ENCODE measurements around the gene ZNF546. TPM values are rescaled to one million over a fixed set of nuclear protein-coding genes. Genes with fewer than 3 reads are reported as not detected.

The ZNF546 gene
- polyA plus RNA-seq, 1 experiment = 2.4 TPM

DNA sequence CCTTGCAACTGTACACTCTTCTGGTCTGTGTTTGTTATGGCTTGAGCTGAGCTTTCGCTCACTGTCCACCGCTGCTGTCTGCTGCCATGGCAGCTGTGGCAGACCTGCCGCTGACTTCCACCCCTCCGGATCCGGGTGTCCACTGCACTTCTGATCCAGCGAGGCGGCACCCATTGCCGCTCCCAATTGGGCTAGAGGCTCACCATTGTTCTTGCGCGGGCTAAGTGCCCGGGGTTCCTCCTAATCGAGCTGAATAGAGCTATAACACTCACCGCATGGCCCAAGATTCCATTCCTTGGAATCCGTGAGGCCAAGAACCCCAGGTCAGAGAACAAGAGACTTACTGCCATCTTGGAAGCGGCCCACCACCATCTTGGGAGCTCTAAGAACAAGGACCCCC lies 28.1 kb upstream of the ZNF546 start:
- CTCF ChIA-PET = interaction anchor here (1.0 to 4.6 kb wide), 3 partner anchors 42 to 177 kb away, joined by 3 to 83 read pairs (median 72); partner anchors contain the start of gene FBL
- POLR2A ChIA-PET = interaction anchor here (2.2 kb wide), 1 partner anchor 28 kb away, joined by 8 read pairs; the partner anchor contains the start of gene ZNF546
- Histone ChIP-seq H3K27me3 (ENCODE audit: control insufficient read depth, insufficient read depth, low read length) (no peaks in the 10 kb centered on the region), H3K9me3 (ENCODE audit: control insufficient read depth, insufficient read depth, low read length) (no peaks in the 10 kb centered on the region; the same call in 1 of the 2 replicates), H3K27ac (ENCODE audit: low read depth, low read length) (no peak overlapping the region), H3K4me3 (ENCODE audit: low read depth, low read length) (no peak overlapping the region)
- no peak for DNase-seq (ENCODE audit: low read depth, low spot score)
- TF ChIP-seq CTCF (IDR thresholded peaks at IDR 0.05; ENCODE audit: low read depth, low read length) = no peak

- TF ChIP-seq CTCF (IDR thresholded peaks at IDR 0.05; ENCODE audit: low read depth, low read length) = no peak
- ChIA-PET POLR2A (interaction anchor here (2.2 kb wide), 1 partner anchor 27 kb away, joined by 8 read pairs; the partner anchor contains the start of gene ZNF546), CTCF (interaction anchor here (1.0 to 4.6 kb wide), 4 partner anchors 8 to 177 kb away, joined by 3 to 83 read pairs (median 46); partner anchors contain the start of gene FBL)
- H3K27ac ChIP-seq (ENCODE audit: low read depth, low read length) = no peak overlapping the region
- no peak overlapping the region for H3K4me3 ChIP-seq (ENCODE audit: low read depth, low read length)
- no peak for DNase-seq (ENCODE audit: low read depth, low spot score)
- H3K27me3 ChIP-seq (ENCODE audit: control insufficient read depth, insufficient read depth, low read length) = no peaks in the 10 kb centered on the region
- no peaks in the 10 kb centered on the region; the same call in 1 of the 2 replicates for H3K9me3 ChIP-seq (ENCODE audit: control insufficient read depth, insufficient read depth, low read length)
These were observed 27.6 kb upstream of the ZNF546 start for GRCh38 chr19:39969266-39969665.

DNA sequence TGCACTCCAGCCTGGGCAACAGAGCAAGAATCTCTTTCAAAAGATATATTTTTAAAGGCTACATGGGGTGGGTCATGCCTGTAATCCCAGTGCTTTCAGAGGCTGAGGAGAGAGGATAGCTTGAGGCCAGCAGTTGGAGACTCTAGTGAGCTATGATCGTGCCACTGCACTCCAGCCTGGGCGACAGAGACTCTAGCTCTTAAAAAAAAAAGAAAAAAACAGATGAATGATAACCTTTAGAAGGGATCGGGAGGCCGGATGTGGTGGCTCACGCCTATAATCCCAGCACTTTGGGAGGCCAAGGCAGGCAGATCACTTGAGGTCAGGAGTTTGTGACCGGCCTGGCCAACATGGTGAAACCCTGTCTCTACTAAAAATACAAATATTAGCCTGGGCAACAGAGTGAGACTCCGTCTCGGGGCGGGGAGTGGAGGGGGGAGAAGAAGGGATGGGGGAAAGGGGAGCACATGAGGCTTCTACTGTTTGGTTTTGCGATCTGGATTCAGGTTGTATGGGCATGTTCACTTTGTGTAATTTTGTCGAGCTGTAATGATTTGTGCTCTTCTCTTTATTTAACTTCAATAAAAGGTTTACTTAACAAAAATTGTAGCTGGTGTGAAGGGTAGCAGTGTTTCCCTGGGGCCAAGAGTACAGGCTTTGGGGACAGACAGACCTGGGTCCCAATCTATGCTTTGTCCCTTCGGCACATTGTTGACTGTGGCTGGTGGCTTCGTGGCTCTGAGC lies 27.0 kb upstream of the ZNF546 start:
- Histone ChIP-seq H3K27me3 (ENCODE audit: control insufficient read depth, insufficient read depth, low read length) (no peaks in the 10 kb centered on the region), H3K27ac (ENCODE audit: low read depth, low read length) (peak overlapping the region; percentile 91), H3K4me3 (ENCODE audit: low read depth, low read length) (peak overlapping the region; percentile 98), H3K9me3 (ENCODE audit: control insufficient read depth, insufficient read depth, low read length) (no peaks in the 10 kb centered on the region; the same call in 1 of the 2 replicates)
- ChIA-PET CTCF (interaction anchor here (0.5 to 4.6 kb wide), 32 partner anchors 8 to 467 kb away, joined by 3 to 83 read pairs (median 4); partner anchors contain the start of genes DYRK1B, FBL and ZNF546), POLR2A (interaction anchor here (0.8 to 2.2 kb wide), 7 partner anchors 18 to 534 kb away, joined by 3 to 8 read pairs (median 3); partner anchors contain the start of genes DYRK1B, RPS16 and ZNF546)
- TF ChIP-seq CTCF (IDR thresholded peaks at IDR 0.05; ENCODE audit: low read depth, low read length) = no peak
- DNase-seq (ENCODE audit: low read depth, low spot score) = no peak

GRCh38 chr19:39970425-39970674 lies 26.5 kb upstream of the ZNF546 start:
- Histone ChIP-seq H3K9me3 (ENCODE audit: control insufficient read depth, insufficient read depth, low read length) (no peaks in the 10 kb centered on the region; the same call in 1 of the 2 replicates), H3K27me3 (ENCODE audit: control insufficient read depth, insufficient read depth, low read length) (no peaks in the 10 kb centered on the region), H3K4me3 (ENCODE audit: low read depth, low read length) (peak overlapping the region; percentile 98), H3K27ac (ENCODE audit: low read depth, low read length) (peak overlapping the region; percentile 91)
- DNase-seq (ENCODE audit: low read depth, low spot score) = no peak
- ChIA-PET POLR2A (interaction anchor here (0.8 to 2.2 kb wide), 7 partner anchors 19 to 535 kb away, joined by 3 to 8 read pairs (median 3); partner anchors contain the start of genes DYRK1B, RPS16 and ZNF546), CTCF (interaction anchor here (0.5 to 4.6 kb wide), 34 partner anchors 8 to 467 kb away, joined by 3 to 83 read pairs (median 4); partner anchors contain the start of genes DYRK1B, FBL and ZNF546)
- no peak for TF ChIP-seq CTCF (IDR thresholded peaks at IDR 0.05; ENCODE audit: low read depth, low read length)

Data from AG04450 (cell line).